Brain microvascular endothelial cell (primary cell): ENCODE data around the gene CSF1R.

Source experiments
- DNase-seq: peaks from one replicate; pipeline ENCODE4 v3.0.0-alpha.2; 2020
- H3K27ac ChIP-seq: fragments of 250-450 bp; sonication (Bioruptor Pico); 2 replicates; pipeline ENCODE4 v1.5.1; 2020; ENCODE audit warnings: mild to moderate bottlenecking, moderate library complexity
- H3K27me3 ChIP-seq: fragments of 250-450 bp; sonication (Bioruptor Pico); replicated peaks from 2 replicates; pipeline ENCODE4 v1.5.1; 2020; ENCODE audit warnings: mild to moderate bottlenecking
- H3K36me3 ChIP-seq: fragments of 250-450 bp; sonication (Bioruptor Pico); replicated peaks from 2 replicates; pipeline ENCODE4 v1.5.1; 2020; ENCODE audit warnings: mild to moderate bottlenecking
- H3K4me3 ChIP-seq: 2 replicates; pipeline ENCODE4 v1.5.1; 2011; ENCODE audit warnings: low read depth, mild to moderate bottlenecking, control low read depth, low read length, moderate library complexity
- CTCF ChIP-seq: IDR thresholded peaks from 2 replicates; pipeline ENCODE4 v1.5.1; 2011; ENCODE audit warnings: low read depth, mild to moderate bottlenecking, moderate library complexity, low read length, control low read depth, inconsistent platforms; ENCODE audit errors: missing control alignments
- in situ Hi-C: cut with HindIII; loops from 2 replicates; pipeline ENCODE4 v1.10.0; 2017; ENCODE audit warnings: low sequenced_read_pairs, low pct_ligation_motif_present

The CSF1R gene

DNA sequence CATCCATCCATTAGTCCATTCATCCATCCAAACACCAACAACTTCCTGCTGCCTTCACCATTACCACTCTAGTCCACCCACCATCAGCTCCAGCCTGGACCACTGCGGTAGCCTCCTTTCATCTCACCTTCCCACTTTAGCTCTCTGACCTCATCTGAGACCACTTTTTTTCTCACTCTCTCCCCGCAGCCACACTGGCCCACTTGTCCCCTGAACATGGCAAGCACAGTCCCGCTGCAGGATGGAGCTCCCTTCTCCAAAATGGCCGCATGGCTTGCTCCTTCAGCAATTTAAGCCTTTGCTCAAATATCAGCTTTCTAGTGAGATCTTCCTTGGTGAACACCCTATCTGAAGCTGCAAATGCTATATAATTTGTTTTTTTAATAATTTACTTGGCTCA lies 11.1 kb downstream of the CSF1R start:
- H3K36me3 ChIP-seq = no peaks in the 10 kb centered on the region

GRCh38 chr5:150073677-150074076 lies 12.7 kb downstream of the CSF1R start:
- Histone ChIP-seq H3K27me3 (no peaks in the 10 kb centered on the region), H3K36me3 (no peaks in the 10 kb centered on the region), H3K27ac (no peak overlapping the region), H3K4me3 (no peak overlapping the region)
- no peak for TF ChIP-seq CTCF
- in situ Hi-C loops = no loop called here
- no peak for DNase-seq

More for the DNA sequence above, 11.1 kb downstream of the CSF1R start:
- in situ Hi-C loops = no loop called here
- H3K4me3 ChIP-seq = no peak overlapping the region
- no peaks in the 10 kb centered on the region for H3K27me3 ChIP-seq
- DNase-seq = no peak
- no peak for TF ChIP-seq CTCF
- H3K27ac ChIP-seq = no peak overlapping the region

DNA sequence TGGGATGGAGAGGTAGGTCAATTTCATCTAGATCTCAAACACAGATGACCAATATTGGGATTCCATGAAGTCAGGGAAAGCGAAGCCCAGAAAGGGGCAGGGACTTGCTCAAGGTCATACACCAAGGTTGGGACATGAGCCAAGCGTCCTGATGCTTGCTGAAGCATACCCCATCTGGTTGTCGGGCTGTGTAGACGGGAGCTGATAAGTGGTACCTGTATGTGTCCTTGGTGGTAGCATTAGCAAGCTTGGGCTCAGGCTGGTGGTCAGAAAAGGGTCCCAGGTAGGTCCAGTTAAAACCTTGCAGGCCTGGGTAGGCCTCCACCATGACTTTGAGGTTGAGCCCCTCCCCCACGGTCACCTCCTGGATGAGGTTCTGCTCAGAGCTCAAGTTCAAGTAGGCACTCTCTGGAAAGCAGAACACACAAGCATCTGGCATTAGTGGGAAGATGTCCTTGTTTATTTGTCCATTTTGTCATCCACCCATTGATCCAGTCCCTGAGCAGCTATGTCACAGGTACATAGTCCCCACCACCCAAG lies 13.2 kb downstream of the CSF1R start:
- H3K27me3 ChIP-seq = no peaks in the 10 kb centered on the region
- no peaks in the 10 kb centered on the region for H3K36me3 ChIP-seq
- no peak overlapping the region for H3K27ac ChIP-seq
- no peak overlapping the region for H3K4me3 ChIP-seq
- DNase-seq = no peak
- in situ Hi-C loops = no loop called here
- no peak for TF ChIP-seq CTCF

DNA sequence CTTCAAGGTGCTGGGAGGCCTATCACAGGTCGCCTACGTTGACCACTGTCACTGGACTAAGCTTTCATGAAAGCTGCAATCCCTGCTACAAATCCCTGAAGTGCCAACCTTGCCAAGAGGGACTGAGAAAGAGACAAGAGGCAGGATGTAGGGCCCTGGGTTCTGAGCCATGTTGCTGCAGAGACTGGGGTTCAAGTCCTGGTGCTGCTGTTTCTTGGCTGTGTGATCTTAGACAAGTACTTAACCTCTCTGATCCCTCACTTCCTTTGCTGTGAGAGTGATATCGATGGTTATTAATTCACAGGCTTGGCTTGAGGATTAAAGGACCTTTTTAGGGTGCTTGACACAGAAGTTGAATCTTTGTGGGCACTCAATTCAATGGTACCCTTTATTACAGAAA lies 15.5 kb downstream of the CSF1R start:
- no peaks in the 10 kb centered on the region for H3K27me3 ChIP-seq
- no peak for TF ChIP-seq CTCF
- no peak for DNase-seq
- H3K36me3 ChIP-seq = no peaks in the 10 kb centered on the region
- H3K4me3 ChIP-seq = no peak overlapping the region
- in situ Hi-C loops = no loop called here
- H3K27ac ChIP-seq = no peak overlapping the region

DNA sequence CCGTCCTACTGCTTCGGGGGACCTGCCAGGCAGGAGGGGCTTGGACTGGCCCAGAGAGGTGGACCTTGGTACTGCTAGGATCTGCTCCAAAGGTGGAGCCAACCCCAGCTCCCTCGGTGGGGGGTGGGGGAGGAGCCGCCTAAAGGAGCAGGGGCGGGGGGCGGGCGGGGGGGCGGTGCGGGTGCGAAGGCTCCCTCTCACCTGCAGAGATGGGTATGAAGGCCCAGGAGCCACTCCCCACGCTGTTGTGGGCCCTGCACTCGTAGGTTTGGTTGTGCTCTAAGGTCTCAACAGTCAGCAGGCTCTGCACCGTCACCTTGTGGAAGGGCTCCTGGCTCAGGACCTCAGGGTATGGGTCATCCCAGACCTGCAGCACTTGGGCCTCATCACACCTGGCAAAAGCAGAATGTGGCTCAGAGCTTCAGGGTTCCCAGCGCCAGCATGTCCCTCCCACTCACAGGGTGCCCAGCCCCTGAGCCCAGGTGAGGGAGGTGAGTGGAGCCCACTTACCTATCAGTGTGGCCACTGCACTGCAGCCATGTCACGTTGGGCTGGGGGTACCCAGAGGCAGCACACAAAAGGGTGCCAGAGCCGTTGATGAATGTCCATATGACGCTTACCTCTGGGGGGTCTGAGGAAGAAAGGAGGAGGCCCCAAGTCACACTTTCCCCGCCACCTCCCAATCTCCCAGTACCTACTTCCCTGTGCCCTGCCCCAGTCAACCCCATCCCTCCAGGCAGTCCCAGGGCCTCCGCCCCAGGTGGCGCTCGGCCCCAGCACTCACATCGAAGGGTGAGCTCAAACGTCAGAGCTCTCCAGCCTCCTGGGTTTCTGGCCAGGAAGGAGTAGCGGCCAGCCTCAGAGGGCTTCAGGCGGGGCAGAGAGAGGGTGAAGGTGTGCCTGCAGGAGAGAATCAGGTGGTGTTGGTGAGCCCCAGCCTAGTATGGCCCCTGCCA lies 16.4 kb downstream of the CSF1R start:
- no peak for DNase-seq
- no peak overlapping the region for H3K27ac ChIP-seq
- in situ Hi-C loops = no loop called here
- no peak overlapping the region for H3K4me3 ChIP-seq
- no peaks in the 10 kb centered on the region for H3K36me3 ChIP-seq
- TF ChIP-seq CTCF = no peak
- H3K27me3 ChIP-seq = no peaks in the 10 kb centered on the region
